MM.1S (cell line): ENCODE data around the gene FAM50B.

Source experiments
- EZH2 ChIP-seq: fragments of 300-600 bp; sonication (generic); optimal IDR thresholded peaks from 2 replicates; pipeline ENCODE3; 2017; ENCODE audit warnings: low read depth, mild to moderate bottlenecking, antibody characterized with exemption, low read length, mixed read lengths
- EZH2phosphoT487 ChIP-seq: fragments of 300-600 bp; sonication (generic); IDR thresholded peaks from 2 replicates; pipeline ENCODE4 v1.6.1; 2018; ENCODE audit warnings: antibody characterized with exemption, low read length

DNA sequence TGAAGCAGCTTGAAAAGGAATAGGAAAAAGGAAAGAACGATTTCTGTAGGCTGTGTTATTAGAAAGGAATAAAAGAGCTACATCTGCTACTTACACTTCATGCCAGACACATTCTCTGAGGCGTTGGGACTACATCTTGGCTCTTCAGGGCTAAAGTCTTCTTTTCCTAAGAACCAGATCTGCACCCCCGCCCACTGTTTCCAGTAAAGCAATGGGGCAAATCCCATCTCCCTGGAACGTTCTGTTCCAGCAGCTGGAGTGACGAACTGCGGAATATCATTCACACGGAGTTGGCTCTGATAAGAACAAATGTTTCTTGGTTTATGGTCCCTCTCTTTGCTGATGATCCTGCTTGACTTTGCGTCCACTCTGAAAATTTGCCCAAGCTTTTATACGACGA, 26.9 kb downstream of the FAM50B start:
- TF ChIP-seq EZH2phosphoT487 (no peak), EZH2 (no peak)
